ENCODE results near the gene LRRC23.

Gene LRRC23

DNA sequence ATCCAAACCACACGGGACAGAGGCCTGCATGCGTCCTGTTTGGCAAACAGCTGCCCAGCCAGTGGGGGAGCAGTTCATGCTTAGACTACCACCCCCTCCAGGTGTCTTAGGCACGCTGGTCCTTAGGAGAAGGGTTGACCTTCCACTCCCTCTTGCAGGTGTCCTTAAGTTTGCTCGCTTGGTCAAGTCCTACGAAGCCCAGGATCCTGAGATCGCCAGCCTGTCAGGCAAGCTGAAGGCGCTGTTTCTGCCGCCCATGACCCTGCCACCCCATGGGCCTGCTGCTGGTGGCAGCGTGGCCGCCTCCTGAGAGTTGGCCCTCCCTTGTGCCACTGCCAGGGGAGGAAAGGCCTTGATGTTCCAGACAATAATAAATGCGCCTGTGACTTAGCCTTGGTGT is 41.0 kb downstream of the LRRC23 start:
- no peak for DNase-seq

DNA sequence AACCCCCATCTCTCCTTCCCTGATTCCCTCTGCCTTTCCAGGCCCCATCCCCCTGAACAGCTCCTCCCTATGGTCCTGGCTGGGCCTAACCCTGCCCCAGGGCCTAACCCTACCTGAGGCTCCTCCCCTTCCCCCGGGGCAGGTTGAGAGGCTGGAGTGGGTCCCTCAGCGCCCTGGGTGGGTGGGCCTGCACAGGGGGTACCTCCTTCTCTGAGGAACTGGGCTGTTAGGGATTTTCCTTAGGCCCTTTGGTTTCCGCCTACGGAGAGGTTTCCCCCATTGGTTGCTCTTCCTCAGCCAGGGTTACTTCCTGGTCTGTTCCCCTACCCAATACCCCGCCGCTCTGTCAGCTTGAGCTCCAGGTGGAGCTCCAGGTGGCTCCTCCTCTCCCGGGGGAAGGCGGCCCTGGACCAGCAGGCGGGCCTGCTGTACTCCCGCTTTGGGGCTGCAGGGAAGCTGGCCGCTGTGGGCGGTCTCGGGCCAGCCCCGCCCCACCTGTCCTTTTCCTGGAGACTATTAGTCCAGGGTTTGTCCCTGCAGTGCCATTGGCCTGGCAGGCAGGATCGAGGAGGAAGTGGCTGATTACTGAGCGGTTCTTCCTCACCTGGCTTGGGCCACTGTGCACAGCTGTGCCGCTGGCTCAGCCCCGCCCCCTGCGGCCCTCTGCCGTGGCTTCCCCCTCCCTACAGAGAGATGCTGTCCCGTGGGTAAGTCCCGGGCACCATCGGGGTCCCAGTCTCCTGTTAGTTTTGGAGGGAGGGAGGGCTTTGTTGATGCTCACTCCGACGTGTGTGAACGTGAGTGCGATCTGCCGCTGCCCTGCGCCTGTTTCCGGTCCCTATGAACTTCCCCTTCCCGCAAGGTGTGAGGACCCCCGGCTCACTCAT is 41.7 kb downstream of the LRRC23 start:
- peak; percentile 89 for DNase-seq

DNA sequence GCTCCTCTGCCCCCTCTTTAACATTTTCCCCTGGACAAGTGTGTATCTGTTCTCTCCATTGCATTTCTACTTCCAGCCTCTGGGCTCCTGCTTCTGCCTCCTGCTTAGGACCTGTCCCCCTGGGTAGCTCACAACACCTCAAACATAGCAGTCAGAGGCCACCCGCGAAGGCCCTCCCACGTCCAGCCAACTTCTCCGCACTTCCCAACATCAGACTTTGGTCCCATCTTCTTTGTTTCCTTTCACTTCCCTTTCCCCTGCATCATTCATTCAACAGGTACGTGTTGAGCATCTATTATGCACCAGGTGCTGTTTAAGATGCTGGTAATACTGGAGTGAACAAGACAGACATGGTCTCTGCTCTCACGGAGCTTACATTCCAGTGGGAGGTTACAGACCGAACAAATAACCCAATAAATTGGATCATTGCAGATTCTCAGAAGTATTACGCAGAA is 42.3 kb downstream of the LRRC23 start:
- DNase-seq = no peak

DNA sequence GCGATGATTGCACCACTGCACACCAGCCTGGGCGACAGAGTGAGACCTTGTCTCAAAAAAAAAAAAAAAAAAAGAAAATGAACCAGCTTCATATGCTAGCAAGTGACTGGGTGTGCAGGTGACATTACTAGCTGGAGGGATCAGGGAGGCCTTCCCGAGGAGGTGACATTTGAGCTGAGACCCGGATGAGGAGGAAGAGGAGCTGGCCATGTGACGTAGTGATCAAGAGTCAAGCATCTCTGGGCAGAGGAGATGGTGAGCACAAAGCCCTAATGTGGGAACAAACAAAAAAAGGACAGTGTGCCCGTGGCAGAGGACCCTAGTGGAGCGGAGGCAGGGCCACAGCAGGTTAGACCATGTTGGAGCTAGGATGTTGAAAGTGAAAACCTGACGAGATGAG is 43.0 kb downstream of the LRRC23 start:
- DNase-seq = no peak

DNA sequence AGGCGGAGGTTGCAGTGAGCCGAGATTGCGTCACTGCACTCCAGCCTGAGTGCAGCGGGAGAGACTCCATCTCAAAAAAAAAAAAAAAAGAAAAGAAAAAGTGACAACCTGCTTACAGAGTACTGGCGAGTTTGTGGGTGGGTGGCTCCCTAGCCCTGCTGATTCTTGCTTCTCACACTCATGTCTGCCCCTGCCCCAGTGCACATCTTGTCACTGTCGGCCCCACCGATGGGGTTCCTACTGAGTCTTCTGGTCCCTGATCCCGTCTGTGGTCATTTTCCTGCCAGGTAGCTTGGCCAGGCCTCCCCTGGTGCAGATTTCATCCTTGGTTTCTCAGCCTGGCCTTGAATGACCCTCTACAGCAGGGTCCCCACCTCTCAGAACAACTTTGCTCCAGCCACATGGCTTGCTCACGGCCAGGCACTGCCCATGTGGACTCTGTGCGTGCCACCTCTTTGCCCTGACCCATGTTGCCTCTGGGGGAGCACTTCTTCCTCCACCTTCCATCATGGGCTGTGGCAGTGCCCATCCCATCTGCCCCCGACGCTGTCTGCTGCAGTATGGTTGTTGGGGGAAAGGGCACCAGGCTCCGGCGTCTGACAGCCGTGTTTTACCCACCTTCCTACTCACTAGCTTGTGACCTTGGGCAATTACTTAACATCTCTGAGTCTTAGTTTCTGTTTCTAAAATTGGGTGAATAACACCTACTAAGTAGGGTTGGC is 44.4 kb downstream of the LRRC23 start:
- no peak for DNase-seq

DNA sequence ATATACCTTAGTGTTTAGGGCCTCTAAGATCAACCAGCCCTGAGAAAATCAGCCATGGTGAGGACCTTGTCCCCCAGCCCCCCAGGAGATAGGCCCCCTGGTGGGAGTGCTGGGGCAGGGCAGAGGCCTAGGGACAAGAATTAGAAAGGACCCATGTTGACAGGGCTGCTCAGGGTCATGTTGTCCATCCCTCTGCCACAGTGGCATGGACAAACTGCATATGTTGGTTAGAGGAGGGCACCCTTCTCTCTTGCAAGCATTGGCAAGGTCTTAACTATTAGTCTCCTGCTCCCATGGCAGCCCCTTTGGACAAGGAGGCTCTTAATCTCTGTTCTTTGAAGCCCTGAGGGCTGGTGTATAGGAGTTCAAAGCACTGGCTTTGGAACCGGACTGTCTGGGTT is 45.8 kb downstream of the LRRC23 start:
- no peak for DNase-seq

DNA sequence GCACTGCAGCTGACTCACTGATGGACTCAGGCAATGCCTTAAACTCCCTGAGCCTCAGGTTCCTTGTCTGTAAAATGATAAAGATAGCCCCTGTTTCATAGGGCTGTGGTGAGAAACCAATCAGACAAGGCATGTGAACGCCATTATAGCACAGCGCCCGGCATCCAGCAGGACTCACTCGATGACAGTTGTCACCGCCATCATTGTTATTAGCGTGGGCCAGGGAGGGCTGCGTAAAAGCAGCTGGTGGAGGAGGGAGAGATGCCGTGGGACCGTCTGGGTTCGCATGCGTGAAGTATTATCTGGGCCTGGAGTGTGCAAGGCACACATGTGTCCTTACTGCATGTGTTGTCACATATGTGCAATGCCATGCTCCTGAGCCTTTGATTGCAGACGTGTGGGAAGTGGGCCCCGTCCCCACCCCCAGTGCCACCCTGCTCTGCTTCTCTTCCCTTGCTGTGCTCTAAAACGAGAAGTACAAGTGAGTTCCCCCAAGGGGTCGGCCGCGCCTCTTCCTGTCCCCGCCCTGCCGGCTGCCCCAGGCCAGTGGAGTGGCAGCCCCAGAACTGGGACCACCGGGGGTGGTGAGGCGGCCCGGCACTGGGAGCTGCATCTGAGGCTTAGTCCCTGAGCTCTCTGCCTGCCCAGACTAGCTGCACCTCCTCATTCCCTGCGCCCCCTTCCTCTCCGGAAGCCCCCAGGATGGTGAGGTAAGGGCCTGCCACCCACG is 46.4 kb downstream of the LRRC23 start, which contains the start of gene PTPN6:
Gene PTPN6, plus strand, starts transcription at position 546 of the 730 bp plus-strand sequence. Its CDS starts 157 bp downstream, at position 703.
- no peak for DNase-seq

DNA sequence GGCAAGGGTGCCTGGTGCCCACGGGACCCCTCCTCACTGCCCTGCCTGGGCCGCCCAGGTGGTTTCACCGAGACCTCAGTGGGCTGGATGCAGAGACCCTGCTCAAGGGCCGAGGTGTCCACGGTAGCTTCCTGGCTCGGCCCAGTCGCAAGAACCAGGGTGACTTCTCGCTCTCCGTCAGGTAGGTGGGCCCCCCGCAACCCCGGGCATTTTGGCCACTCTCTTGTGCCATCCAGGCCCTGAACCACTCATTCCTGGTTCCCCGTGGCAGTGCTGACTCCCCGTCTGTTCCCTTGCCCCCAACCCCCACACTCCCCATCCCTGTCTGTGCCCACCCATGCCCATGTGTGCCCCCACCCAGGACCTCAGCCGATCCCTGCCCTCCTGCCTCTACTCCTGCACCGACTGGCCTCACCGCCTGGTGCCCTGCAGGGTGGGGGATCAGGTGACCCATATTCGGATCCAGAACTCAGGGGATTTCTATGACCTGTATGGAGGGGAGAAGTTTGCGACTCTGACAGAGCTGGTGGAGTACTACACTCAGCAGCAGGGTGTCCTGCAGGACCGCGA is 47.0 kb downstream of the LRRC23 start:
- no peak for DNase-seq

DNA sequence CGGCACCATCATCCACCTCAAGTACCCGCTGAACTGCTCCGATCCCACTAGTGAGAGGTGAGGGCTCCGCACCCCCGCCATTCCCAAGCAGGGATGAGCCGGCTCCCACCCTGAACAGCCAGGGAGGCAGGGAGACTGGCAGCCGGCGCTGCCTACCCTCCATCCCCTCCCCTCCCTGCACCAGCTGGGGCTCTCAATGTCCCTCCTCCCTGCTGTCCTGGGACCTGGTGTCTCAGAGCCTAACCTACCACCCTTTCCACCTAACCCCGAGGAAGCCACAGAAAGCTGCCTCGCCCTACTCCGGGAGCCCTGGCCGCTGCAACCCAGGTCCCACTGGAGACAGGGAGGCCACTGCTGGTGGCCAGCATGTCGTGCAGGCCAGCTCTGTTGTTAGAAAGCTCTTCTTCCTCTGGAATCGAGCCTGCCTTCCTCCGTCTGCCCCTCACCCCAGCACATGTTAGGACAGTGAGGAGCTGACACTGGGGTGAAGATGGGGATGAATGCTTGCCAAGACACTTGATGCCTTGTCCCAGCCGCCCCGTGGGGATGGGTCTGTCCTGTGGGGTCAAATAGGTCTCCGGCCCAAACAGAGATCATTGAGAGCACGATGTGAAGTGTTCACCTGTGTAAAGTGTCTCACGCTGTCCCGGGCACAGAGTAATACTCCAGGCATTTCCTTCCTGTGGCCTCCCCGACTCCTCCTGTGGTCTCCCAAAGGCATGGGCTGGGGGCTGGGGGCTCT is 47.7 kb downstream of the LRRC23 start:
- no peak for DNase-seq

DNA sequence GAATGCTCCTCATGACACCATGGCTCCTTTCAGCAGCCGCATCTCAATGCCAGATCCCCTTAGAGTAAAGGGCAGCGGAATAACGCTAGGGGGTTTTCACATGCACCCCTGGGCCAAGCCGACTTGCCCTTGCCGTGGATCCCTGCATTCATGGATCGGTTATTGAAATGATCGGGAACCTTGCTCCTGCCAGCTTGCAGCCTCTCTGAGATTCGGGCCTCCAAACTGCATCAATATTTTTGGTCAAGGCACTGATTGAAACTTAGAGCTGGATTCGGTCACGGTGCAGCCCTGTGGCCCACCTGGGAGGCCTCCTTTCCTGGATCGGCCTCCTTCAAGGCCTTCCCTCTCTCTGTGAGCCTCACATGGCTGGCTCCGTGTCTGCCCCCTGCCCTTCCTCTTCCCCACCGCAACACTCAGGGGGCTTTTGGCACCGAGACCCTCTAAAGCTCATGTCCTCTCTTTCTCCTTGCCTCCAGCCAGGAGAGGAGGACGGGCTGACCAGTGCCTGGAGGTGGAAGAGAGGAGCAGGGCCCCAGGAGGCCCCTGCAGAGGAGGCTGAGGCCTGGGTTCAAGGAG is 48.3 kb downstream of the LRRC23 start:
- DNase-seq = no peak

DNA sequence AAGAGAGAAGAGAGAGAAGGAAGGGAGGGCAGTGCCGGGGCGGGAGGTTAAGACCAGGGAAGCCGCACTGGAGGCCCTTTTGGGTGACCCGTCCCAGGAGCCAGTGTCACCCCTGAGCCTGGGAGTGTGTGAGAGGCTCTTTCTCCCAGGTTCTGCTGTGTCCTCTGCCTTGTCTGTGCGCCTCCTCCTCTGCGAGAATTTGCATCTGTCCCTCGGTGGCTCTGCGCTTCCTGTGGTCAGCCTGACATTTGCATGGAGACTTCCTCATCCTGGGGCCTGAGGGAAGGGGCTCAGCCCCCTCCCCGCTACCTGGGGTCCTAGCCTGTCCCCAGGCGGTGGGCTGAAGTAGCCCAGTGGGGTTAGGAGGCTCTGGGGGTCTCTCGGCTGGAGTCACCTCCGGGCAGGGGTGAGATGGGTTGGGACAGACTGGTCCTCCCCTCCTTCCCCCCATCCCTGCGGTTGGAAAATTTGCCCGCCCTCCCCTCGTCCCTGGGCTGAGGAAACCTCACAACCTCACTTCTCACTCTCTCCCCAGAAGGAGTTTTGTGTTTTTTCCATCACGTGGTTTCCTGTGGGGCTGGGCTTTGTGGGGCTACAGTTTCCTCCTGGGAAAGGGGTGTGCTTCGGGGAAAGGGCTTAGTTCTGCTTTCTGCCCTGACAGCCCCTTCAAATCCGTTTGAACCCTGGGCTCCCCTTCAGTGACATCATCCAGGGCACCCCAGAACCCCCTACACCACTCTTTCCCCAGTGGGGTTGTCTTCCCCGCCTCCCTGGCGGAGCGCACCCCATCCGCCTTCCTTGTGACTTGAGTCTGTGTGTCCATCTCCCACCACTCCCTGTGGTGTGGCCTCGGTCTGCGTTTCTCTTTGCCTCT is 49.1 kb downstream of the LRRC23 start:
- DNase-seq = no peak

DNA sequence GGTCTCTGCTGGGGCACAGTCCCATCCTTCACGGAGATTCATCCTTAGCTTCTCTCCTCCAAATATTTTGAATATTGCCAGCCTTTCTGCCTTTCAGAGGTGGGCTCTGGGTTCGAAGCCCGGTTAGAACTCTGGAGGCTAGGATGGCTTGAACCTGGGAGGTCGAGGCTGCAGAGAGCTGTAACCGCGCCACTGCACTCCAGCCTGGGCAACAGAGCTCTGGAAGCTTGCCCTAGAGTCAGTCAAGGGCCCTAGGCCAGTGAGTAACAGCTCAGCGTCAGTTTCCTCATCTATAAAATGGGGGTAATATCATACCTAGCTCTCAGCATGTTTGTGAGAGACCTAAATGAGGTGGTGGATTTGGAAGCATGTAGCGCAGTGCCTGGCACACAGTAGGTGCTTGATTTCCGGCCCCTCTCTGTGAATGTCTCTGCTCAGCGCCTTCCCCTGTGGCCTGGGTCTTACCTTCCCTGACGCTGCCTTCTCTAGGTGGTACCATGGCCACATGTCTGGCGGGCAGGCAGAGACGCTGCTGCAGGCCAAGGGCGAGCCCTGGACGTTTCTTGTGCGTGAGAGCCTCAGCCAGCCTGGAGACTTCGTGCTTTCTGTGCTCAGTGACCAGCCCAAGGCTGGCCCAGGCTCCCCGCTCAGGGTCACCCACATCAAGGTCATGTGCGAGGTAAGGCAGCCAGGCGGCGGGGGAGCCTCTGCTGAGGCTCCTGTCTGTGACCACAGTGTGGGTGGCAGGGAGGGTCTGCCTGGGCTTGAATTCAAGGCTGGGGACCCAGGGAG is 49.9 kb downstream of the LRRC23 start:
- no peak for DNase-seq

DNA sequence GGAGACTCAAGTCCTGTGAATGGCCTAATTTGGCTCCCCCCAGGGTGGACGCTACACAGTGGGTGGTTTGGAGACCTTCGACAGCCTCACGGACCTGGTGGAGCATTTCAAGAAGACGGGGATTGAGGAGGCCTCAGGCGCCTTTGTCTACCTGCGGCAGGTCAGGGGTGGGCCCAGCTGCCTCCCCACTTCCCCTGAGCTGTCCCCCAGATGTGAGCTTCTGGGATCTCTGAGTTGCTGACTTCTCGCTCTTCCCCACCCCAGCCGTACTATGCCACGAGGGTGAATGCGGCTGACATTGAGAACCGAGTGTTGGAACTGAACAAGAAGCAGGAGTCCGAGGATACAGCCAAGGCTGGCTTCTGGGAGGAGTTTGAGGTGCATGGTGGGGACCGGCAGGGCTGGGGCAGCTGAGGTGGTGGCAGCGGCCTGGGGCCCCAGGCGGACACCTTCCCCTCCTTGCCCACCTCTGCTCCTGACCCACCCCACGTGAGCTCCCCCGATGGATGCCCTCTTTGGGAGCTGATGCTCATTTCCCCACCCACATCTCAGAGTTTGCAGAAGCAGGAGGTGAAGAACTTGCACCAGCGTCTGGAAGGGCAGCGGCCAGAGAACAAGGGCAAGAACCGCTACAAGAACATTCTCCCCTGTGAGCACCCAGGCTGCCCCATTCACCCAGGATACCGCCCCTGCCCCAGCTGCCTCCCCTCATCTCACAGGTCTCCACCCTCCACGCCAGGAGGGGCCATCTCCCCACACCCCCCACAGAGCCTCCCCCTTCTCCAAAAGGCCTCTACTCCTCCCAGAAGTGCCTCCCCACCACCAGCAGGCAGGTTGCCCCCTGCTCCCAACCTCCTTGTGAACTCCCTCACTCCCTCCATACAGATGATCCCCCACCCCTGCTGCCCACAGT is 50.7 kb downstream of the LRRC23 start:
- no peak for DNase-seq

DNA sequence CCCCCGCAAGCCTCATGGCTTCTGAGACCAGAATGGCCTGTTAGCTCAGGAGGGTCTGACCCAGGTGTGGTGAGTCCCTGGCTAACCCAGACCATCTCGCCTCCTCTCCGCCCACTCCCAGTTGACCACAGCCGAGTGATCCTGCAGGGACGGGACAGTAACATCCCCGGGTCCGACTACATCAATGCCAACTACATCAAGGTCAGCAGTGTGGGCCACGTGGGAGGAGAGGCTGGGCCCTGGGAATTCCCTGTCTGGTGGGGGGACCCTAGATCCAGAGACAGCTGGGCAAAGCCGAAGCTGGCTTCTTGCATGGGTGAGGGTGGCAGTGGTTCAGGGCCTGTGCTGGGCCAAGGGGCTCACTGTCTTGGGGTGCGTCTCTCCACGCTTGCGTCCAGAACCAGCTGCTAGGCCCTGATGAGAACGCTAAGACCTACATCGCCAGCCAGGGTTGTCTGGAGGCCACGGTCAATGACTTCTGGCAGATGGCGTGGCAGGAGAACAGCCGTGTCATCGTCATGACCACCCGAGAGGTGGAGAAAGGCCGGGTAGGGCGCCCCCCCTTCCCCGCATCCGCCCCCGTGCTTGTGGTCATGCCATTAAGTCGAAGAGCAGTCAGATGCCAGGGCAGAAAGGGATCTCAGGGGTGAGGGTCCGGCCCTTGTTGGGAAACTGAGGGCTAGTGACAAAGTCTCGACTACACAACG is 51.6 kb downstream of the LRRC23 start:
- no peak for DNase-seq

DNA sequence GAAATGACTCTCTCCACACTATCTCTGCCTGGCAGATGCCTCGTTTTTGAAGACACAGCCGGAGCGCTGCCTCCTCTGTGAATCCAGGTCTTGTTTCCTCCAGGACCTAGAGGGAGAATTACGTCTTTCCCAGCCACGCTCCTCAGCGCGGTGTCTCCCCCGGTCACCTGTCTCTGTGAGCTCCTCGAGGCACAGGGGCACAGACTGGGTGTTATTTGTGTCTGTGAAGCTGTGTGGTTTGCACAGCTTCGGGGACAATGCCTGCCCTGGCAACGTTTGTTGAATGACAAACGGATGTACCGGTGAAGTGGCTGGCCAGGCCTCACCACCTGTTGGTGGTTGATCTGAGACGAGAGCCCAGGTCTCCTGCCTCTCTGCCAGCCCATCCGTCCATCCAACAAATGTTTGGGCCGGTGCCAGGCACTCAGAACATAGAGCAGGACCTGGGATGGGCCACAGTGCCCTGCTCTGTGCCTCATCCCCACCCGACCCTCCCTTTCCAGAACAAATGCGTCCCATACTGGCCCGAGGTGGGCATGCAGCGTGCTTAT is 52.6 kb downstream of the LRRC23 start:
- DNase-seq = no peak

DNA sequence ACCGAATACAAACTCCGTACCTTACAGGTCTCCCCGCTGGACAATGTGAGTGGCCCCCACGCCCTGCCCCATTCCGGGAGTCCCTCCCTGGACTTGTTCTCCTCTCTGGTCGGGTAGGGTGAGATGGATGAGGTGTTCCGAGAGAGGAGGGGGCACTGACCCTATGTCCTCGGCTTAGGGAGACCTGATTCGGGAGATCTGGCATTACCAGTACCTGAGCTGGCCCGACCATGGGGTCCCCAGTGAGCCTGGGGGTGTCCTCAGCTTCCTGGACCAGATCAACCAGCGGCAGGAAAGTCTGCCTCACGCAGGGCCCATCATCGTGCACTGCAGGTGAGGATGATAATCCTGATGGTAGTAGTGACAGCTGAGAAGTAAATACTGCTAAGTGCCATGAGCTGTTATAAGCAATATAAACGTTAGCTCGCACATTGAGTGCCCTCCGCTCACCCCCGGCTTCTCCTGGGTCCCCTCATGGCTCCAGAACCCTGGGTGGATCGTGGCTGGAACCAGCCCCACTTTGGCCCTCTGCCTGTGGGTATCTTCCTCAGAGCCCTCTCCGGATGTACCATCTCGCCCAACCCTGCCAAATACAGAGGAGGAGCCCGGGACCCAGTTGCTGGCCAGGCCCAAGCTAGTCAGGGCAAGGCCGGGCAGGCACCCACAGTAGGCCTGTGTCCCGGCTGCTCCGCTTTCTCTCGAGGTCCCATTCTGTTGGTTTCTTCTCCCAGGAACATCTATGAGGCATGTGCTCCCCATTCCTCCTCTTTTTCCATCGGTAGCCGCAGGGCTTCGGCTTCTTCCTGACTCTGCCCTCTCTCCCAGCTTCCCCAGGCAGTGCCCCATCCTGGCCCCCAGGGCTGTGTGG is 53.4 kb downstream of the LRRC23 start:
- DNase-seq = no peak

DNA sequence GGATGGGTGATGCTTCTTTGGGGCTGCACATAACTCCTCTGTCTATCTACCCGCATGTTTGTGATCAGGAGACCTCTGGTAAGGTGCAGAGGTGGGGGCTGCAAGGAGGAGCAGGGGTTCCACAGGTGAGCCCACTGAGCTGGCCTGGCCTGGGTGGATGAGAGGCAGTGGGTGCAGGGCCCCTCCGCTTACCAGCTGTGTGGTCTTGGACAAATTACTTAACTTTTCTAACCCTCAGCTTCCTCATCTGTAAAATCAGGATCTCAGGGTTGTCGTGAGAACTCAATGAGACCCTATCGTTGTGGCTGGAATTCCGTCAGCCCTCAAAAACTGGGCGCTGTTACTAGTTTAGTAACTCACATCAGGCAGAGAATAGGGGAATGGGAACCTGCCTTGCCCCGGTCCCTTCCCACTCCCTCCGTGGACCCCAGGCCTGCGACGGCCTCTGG is 54.0 kb downstream of the LRRC23 start:
- no peak for DNase-seq
